Sciatic nerve (tissue), 2 donors: ENCODE data around the gene NEGR1. TPM values are rescaled to one million over a fixed set of nuclear protein-coding genes. Genes with fewer than 3 reads are reported as not detected.
A peak's percentile ranks its signal among the peaks of the same experiment; 100 is the strongest.

ENCODE experiments used
- ATAC-seq: fragments of 200-7000 bp; cut with Tn5 transposase; one replicate; pipeline ENCODE4 v1.9.1; 2020; ENCODE audit warnings: mild to moderate bottlenecking, moderate library complexity
- DNase-seq: peaks from one replicate; pipeline ENCODE4 v3.0.0-alpha.2; 2020; ENCODE audit warnings: low spot score
- intact Hi-C: fragments of 100-400 bp; cut with DNase I; formaldehyde crosslinking; loops from one replicate; pipeline ENCODE4 v1.14.2; 2022
- total RNA-seq: library from RNA; stranded (reverse); fragmentation: NEBNext Ultra II Directional; extraction: Animal tissue kit (Norgen Biotek cat#: 25700); gene quantifications from one replicate; pipeline ENCODE4 v1.2.1, GENCODE V29; 2021
- donor health status: DM: no; HTN: no; CAD: no.
- donor health status: DM: no; HTN: no; CAD: no.

The NEGR1 gene
- 85.5 TPM for total RNA-seq

- ATAC-seq, result peak; percentile 86
- intact Hi-C loops, result no loop called here
- peak; percentile 92 for DNase-seq
Observed at GRCh38 chr1:72282271-72283021, at the start of gene NEGR1. Gene NEGR1 (minus strand): TSS chr1:72282539.

GRCh38 chr1:72326494-72326893 is 44.2 kb upstream of the NEGR1 start:
- no peak for ATAC-seq
- DNase-seq, result no peak
- intact Hi-C loops, result no loop called here

GRCh38 chr1:72324451-72324850 is 42.1 kb upstream of the NEGR1 start:
- ATAC-seq (no peak), DNase-seq (no peak)
- intact Hi-C loops, result no loop called here

- ATAC-seq (no peak), DNase-seq (no peak)
- intact Hi-C loops, result no loop called here
Observed at GRCh38 chr1:72322910-72323309, 40.6 kb upstream of the NEGR1 start.

GRCh38 chr1:72296501-72296900 is 14.2 kb upstream of the NEGR1 start:
- ATAC-seq (no peak), DNase-seq (no peak)
- intact Hi-C loops, result no loop called here

- intact Hi-C loops, result no loop called here
- DNase-seq, result no peak
- ATAC-seq, result no peak
Observed at GRCh38 chr1:72288886-72289285, 6.5 kb upstream of the NEGR1 start.

GRCh38 chr1:72286401-72286800 is 4.1 kb upstream of the NEGR1 start:
- DNase-seq (no peak), ATAC-seq (no peak)
- intact Hi-C loops, result no loop called here

- intact Hi-C loops, result no loop called here
- DNase-seq (no peak), ATAC-seq (no peak)
Observed at GRCh38 chr1:72285074-72285425, 2.7 kb upstream of the NEGR1 start.

- DNase-seq, result peak; percentile 71
- peak; percentile 50 for ATAC-seq
- intact Hi-C loops, result no loop called here
Observed at GRCh38 chr1:72284348-72285073, 2.2 kb upstream of the NEGR1 start.

GRCh38 chr1:72284084-72284347 is 1.7 kb upstream of the NEGR1 start:
- no peak for DNase-seq
- intact Hi-C loops, result no loop called here
- no peak for ATAC-seq

GRCh38 chr1:72283307-72284083 is 1.2 kb upstream of the NEGR1 start:
- intact Hi-C loops, result no loop called here
- DNase-seq (peak; percentile 89), ATAC-seq (peak; percentile 91)

GRCh38 chr1:72283022-72283306 is 625 bp upstream of the NEGR1 start:
- ATAC-seq (peak; percentile 2), DNase-seq (no peak)
- intact Hi-C loops, result no loop called here

GRCh38 chr1:72281637-72282270 is 585 bp downstream of the NEGR1 start:
- intact Hi-C loops, result no loop called here
- no peak for DNase-seq
- no peak for ATAC-seq

- intact Hi-C loops, result no loop called here
- ATAC-seq (no peak), DNase-seq (no peak)
Observed at GRCh38 chr1:72281144-72281543, 1.2 kb downstream of the NEGR1 start.

GRCh38 chr1:72280711-72281110 is 1.6 kb downstream of the NEGR1 start:
- DNase-seq (no peak), ATAC-seq (no peak)
- intact Hi-C loops, result no loop called here

GRCh38 chr1:72280131-72280530 is 2.2 kb downstream of the NEGR1 start:
- DNase-seq, result no peak
- intact Hi-C loops, result no loop called here
- no peak for ATAC-seq

GRCh38 chr1:72278461-72278860 is 3.9 kb downstream of the NEGR1 start:
- intact Hi-C loops, result no loop called here
- DNase-seq (no peak), ATAC-seq (no peak)

GRCh38 chr1:72271555-72272085 is 10.7 kb downstream of the NEGR1 start:
- ATAC-seq (no peak), DNase-seq (no peak)
- intact Hi-C loops, result no loop called here

- intact Hi-C loops, result no loop called here
- no peak for DNase-seq
- no peak for ATAC-seq
Observed at GRCh38 chr1:72262735-72263134, 19.6 kb downstream of the NEGR1 start.

GRCh38 chr1:72253132-72253531 is 29.2 kb downstream of the NEGR1 start:
- ATAC-seq, result no peak
- no peak for DNase-seq
- intact Hi-C loops, result no loop called here
